ENCODE results near the gene DGKB.

DGKB gene

DNA sequence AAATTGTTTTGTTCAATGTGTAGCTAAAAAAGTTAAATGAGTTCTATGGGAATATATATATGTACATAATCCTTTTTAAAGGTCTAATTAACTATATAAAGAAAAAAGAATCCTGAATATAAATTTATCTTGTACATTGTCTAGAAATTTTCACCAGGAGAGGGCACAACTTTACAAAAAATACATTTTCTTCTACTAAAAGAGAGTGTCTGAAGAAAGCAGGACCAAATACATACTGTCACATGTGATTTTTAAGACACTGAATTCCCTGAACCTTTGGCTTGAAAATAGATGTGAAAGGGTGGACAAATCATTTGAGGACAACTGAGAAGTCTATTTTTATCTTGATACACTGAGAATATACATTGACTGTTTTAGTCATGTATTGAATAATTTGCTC is 204.3 kb downstream of the DGKB start:
- no peak for DNase-seq (ENCODE audit: low read depth, low spot score)
- H3K27ac ChIP-seq, result no peak overlapping the region

DNA sequence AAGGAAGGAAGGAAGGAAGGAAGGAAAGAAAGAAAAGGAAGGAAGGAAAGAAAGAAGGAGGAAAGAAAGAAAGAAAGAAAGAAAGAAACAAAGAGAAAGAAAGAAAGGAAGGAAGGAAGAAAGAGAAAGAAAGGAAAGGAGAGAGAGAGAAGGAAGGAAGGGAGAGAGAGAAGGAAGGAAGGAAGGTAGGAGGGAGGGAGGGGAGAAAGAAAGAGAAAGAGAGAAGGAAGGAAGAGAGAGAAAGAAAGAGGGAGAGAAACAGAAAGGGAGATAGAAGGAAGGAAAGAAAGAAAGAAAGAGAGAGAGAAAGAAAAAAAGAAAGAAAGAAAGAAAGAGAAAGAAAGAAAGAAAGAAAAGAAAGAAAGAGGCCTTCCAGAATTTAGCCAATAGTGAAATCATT is 204.9 kb downstream of the DGKB start:
- no peak for DNase-seq (ENCODE audit: low read depth, low spot score)
- no peak overlapping the region for H3K27ac ChIP-seq

DNA sequence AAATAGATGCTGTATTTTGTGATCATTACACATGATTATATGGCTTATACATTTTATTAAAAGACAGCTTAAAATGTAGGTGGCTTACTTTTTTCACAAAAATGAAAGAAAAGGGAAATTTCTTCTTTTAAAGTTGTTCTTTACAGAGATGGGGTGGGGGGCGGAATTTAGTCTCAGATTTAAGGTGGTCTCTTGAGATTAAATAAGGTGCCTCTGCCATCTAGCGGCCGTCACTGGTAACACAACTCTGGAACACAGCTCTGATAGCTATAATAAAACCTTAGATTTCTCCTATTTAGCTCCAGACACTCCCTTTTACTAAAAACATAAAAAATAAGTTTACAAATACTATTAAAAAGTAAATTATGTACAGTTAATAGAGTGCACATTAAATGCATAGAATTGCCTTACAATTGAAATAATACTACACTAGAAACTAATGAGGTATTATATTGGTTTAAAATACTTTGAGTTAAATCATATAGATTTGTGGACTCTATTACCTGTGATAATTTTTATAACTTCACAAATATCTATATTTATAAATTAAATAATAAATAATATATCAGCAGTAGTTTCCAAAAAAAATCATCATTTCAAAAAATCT is 210.9 kb downstream of the DGKB start:
- DNase-seq (ENCODE audit: low read depth, low spot score), result no peak
- H3K27ac ChIP-seq, result no peak overlapping the region

DNA sequence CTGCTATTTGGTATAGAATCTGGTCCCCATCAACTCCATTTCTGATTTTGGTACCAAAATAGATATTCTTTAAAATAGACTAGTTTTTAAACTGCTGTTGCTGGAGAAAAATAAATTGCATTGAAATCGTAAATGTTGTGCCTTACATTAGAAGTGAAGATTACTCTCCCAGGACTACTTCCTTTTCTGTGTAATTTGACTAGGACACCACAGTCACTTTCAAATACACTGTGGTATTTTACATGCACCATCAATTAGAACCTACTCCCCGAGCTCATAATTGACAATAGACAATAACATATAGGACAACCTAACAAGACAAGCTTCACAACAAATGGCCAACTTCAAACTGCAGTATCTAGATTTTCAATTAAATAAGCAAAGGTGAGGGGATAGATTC is 211.5 kb downstream of the DGKB start:
- H3K27ac ChIP-seq, result no peak overlapping the region
- DNase-seq (ENCODE audit: low read depth, low spot score), result no peak

DNA sequence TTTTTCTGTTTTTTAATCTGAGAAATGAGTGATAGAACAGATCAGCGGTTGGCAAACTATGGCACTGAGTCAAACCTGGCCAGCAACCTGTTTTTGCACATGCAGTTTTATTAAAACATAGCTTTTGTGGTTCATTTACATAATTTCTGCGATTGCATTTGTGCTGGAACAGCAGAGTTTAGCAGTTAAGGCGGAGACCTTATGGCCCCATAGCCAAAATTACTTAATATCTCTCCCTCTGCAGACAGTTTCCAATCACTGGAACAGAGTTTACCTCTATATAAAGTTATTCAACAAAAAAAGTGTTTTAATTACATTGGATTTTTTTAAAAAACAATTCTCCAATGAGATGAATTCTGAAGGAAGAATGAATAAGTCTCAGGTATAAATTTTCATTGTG is 212.1 kb downstream of the DGKB start:
- no peak overlapping the region for H3K27ac ChIP-seq
- no peak for DNase-seq (ENCODE audit: low read depth, low spot score)

DNA sequence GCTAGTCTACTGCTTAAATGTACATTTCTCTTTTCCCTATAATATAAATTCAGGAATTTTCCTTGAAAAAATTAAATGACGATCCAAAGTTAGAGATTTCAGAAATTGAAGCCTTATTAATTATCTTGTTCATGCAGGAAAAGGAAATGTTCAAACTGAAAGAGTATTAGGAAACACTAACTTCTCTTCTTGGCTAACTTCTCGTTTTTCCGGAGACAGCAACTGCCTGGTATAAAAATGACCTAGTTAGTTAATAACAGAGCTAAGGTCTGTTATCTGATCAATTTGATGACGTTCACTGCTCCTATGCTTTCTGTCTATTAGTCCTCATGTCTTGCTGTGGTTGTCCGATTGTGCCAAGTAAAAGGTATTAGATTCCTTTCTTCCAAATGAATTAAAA is 212.5 kb downstream of the DGKB start:
- DNase-seq (ENCODE audit: low read depth, low spot score), result no peak
- no peak overlapping the region for H3K27ac ChIP-seq

DNA sequence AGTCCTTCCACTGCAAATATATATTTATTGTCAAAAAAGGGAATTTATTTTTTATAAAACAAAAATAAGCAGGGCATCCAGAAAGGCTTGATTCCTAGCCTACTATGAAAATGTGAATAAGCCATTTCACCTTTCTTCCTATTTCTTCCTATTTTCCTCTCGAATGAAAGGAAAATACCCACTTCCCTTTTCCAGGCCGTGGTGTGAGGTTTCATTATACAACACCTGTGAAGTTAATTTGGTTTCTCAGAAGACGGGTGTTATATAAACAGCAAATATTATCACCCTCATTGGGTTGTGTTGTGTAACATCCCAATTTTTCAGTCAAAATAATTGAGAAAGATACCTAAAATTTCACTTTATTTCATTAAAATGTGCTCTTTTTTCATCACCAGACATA is 214.3 kb downstream of the DGKB start:
- no peak for DNase-seq (ENCODE audit: low read depth, low spot score)
- no peak overlapping the region for H3K27ac ChIP-seq

DNA sequence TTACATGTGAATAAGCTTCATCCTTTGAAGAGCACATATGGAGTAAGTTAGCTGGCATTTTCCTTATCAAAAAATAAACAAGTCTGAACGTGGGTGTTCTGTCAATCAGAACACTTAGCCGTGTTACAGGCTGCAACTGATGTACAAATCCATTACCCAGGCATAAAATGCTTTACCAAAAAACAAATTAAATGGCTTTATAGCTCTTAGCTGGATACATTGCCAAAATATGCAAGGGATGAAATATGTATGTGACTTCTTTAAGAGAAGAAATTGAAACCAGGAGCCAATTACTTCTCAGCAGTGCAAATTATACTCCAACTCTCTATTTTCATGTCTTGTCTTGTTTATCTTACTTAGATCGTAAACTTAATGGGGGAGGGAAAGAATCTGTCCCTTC is 214.8 kb downstream of the DGKB start:
- H3K27ac ChIP-seq, result no peak overlapping the region
- no peak for DNase-seq (ENCODE audit: low read depth, low spot score)

DNA sequence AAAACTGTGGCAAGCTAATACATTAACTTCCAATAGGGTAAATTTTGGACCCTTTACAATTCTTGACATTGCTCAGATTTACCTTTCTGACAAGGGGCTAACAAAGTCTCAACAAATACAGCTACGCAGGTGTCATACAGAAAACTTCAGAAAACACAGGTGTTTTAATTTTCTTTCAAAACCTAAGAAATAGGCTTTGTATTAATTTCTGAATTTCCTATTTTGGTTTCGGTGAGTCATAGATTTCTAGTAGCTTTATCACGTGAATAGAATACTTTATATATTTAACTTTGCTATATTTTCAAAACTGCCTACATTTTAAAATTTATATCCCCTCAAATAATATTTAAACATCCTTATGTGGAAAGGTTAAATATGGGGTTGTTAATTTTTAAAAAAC is 215.3 kb downstream of the DGKB start:
- no peak for DNase-seq (ENCODE audit: low read depth, low spot score)
- H3K27ac ChIP-seq, result no peak overlapping the region

DNA sequence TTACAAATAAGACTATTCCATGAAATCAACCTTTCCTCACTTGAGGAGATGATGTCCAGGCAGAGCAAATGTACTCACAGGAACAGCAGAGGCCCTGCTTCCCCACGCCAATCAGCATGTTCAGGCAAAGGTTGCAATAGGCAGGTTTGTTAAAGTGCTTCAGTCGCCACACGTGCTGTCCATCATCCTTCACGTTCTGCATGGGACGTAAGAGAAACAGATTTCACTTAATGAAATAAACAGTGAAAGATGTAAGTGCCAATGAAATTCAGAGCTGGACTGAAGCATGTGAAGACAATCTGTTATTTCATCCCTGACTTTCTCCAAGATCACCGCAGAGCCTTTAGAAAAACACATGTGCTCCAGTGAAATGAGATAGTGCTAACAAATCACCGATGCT is 217.4 kb downstream of the DGKB start:
- DNase-seq (ENCODE audit: low read depth, low spot score), result no peak

DNA sequence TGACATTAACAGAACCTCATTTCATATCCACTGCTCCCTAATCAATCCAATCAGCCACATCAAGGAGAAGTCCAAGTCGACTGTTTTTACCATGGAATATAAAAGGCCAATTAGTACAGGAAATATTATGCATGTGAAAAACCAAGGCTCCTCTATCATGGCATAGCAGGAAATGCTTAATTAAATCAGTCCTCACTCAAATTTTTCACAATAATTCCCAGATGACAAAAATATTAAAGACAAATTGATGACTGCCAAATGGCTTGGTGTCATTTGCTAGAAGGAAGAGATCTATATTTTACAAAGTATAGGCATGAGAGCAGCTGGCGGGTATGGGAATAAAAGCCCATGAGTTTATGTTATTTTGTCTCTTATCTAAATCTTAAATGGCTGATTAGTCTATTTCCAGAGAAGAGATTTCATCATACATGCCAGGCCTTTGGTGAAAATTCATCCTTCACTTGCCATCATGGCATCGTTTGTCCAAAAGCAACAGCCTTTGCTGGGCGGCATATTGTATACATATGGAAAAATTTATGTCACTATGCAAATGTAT is 219.6 kb downstream of the DGKB start:
- DNase-seq (ENCODE audit: low read depth, low spot score), result no peak
- no peak overlapping the region for H3K27ac ChIP-seq

More for the DNA sequence above, 217.4 kb downstream of the DGKB start:
- H3K27ac ChIP-seq, result no peak overlapping the region

DNA sequence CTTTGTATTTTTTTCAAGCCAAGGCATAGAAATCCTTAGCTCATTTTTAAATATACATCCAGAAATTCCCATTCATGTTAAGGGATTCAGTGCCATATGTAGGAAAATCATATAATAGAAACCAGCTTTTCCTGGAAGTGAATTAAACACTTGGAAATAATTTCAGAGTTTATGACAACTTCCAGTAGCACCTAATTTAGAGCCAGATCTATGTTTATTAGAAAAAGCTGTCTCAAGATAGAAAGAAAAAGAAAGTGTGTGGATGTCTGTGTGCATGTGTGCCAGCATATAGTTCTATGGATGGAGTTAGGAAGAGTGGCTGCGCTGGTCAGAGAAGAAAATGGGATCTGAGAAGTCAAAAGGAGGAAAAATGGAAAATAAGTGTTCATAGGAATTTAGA is 225.7 kb downstream of the DGKB start:
- no peak overlapping the region for H3K27ac ChIP-seq
- no peak for DNase-seq (ENCODE audit: low read depth, low spot score)

DNA sequence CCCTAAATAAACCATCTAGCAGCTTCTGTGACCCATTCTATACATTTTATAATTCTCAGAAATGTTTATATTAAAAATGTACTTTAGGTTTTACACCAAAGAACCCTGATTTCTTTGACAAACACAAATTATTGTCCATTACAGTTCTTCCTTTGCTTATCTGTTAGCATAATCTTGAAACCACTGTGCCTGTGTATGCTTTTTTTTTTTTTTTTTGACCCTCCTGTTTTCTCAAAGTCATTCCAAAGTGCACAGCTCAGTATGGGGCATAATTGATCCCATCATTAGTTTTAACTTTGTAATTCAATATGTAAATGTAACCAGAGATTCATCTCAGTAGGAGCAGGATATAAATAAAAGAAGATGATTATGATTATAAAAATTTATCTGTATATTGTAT is 229.3 kb downstream of the DGKB start:
- DNase-seq (ENCODE audit: low read depth, low spot score), result no peak
- H3K27ac ChIP-seq, result no peak overlapping the region

DNA sequence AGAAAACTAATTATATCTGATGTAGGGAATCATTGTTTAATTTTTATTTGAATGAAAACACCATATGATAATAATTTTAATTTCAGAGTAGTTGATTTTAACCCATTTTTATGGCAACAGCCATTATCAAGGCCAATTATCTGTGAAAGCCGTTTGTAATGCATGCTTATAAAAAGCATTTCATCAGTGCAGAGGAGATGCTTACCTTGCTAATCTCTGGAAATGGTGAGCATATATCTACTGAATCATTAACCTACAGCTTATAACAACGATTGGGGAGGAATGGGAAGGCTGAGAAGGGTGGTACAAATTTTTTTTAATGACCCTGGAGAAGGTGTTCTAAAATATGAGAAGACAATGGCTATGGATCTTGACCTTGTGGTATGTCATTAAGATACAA is 235.6 kb downstream of the DGKB start:
- no peak overlapping the region for H3K27ac ChIP-seq
- no peak for DNase-seq (ENCODE audit: low read depth, low spot score)

DNA sequence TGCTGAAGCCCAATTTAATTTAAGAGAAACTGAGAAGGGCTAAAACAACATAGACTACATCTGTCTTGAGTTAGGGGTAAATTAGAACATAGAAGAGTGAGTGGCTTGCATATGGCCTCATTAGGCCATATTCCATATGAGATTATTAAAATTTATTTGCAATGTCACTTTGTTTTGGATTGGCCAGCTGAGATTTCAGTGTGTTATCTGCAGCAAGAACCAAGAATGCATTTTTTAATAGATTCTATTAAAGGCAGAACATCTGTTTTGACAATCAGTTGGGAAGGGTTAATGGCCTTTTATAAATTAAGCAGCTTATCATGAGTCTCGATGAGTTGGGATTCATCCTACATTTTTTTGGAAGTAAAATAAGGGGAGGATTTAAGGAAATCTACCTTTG is 236.2 kb downstream of the DGKB start:
- no peak overlapping the region for H3K27ac ChIP-seq
- no peak for DNase-seq (ENCODE audit: low read depth, low spot score)

DNA sequence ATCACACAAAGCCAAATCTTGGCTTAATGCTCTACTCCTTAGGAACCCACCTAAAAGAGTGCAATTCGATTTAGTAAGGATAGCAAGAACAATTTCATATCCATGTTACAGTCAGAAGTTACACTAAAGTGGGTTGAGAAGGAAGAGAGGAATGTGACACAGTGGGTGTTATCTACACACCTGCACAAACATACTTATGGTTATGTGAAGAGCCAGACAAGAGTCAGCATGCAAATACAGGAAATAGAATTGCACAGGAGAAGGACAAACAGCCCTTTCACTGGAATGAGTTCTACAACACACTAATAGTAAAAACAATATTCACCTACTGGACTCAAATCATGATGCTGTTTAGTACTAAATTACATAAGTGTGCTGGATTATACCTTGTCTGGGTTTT is 262.8 kb downstream of the DGKB start:
- DNase-seq (ENCODE audit: low read depth, low spot score), result peak; percentile 66
- H3K27ac ChIP-seq, result peak overlapping the region; percentile 51

DNA sequence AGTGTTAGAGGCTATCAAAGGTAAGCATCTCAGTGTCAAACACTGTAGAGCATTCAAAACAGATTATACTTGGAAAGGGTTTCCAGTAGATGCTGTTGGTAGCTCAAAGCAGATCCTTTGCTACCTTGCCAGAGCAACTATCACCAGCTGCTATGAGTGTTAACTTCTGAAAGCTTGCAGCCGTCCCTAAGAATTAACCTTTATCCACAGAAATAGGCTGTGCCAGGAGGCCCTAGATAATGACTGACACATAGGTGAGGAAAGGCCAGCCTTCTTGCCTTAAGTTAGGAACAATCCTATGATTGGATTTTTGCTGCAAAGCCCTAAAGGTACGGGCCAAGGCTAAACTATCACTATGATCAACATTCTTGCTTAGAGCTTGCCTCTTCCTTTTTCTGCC is 263.2 kb downstream of the DGKB start:
- no peak for DNase-seq (ENCODE audit: low read depth, low spot score)
- peak overlapping the region; percentile 51 for H3K27ac ChIP-seq

DNA sequence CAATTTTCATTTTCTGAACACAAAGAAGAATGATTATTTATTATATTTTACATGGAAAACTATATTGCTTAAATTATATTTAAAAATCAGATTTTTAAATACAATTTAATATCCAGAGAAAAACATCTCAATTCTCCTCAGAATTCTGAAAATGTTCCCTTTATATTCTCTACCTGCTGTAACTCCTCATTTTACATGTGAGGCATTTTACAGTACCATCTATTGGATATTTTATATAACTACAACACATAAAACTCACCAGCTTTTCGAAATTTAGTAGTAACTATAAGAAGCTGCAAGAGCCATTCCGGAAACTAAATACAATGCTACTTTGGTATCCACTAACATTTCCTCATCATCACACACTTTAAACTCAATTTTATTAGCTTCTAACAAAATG is 264.6 kb downstream of the DGKB start:
- no peak overlapping the region for H3K27ac ChIP-seq
- DNase-seq (ENCODE audit: low read depth, low spot score), result no peak

DNA sequence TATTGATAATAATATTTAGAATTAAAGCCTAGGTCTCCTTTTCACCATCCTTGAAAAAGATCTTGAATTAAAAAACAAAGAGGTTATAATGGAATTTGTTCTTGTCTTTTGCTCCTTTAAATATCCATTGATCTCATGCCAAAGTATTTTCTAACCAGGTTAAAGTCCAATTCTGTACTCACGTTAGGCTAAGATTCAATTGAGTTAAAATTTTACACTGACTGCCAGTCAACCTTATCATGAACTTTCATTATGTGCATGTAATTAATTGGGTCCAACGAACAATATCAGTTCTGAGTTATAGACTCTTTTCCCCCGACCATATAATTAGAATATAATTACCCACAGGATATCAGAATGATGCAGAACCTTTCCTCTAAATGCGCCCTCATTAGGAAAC is 266.6 kb downstream of the DGKB start:
- H3K27ac ChIP-seq, result no peak overlapping the region
- DNase-seq (ENCODE audit: low read depth, low spot score), result no peak

DNA sequence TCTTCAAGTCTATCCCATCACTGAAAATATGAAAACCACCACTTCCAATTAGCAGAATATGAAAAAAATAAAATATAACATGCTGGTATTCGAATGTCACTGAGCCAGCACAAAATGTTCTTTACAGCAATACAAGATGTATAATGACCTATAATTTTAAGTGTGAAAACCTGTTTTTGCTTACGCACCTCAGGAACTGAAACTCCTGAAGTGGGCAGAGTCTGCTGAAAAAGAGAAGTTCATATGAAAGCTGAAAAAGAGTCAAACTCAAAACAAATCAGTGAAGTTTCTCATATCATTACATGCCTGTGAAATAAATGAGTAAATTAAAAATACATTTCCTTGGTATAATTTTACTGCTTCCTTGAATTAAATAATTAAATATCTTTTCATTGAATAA is 272.5 kb downstream of the DGKB start:
- H3K27ac ChIP-seq, result no peak overlapping the region
- no peak for DNase-seq (ENCODE audit: low read depth, low spot score)

DNA sequence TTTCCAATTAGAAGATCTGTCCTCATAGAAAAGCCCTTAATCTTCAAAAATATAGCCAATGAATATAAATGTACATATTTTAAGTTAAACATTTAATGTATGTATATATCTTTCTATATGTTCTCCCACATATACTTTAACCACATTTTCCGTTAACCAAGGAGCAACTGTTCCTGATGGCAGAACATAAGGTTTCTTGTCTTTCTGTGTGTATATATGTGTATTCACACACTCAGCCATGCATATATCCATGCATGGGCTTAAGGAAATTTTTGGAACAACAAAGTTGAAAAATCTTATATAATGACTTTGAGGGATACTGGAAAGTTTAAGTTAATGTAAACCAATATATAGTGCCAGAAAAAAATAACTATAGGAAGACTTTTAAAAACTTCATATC is 274.0 kb downstream of the DGKB start:
- DNase-seq (ENCODE audit: low read depth, low spot score), result no peak
- H3K27ac ChIP-seq, result no peak overlapping the region

DNA sequence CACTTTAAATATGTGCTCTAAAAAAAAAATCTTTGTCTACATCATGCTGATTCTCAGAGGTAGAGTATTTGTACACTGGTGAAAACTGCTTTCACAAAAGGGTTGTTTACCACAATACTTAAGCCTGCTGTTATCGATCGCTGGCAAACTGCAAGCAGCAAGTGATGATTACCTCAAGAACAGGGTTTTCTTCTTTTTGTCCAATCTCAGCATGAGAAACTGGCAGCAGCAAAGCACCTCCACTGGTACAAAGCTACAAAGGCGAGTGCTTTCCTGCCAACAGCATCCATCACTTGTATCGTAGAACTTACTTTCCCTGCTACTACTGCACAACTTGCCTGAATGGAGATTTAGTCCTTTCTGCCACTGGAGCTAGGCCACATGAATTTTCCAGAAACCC is 276.5 kb downstream of the DGKB start:
- DNase-seq (ENCODE audit: low read depth, low spot score), result no peak
- no peak overlapping the region for H3K27ac ChIP-seq

DNA sequence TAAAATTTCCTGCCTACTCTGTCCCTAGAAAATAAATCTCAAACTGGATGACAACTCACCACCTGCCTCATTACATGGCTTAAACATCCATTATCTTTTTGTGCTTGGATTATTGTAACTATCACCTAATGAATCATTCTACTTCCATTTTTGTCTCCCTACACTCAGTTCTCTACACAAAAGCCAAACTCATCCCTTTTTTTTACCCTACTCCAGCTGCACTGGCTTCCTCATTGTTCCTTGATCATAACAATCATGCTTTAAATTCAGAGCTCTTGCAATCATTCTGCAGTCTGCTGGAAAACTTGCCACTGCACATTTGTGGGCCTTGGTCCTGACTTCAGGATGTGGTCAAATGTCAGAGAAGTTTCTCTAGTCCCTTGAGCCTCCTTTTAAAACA is 280.0 kb downstream of the DGKB start:
- no peak overlapping the region for H3K27ac ChIP-seq
- DNase-seq (ENCODE audit: low read depth, low spot score), result no peak

All from epithelial cell of prostate (primary cell).